Measurements from ENCODE around the gene ADCY7. TPM values are rescaled to one million over a fixed set of nuclear protein-coding genes. Genes with fewer than 3 reads are reported as not detected.
A peak's percentile ranks its signal among the peaks of the same experiment; 100 is the strongest.

The ADCY7 gene
- total RNA-seq, 1 donor, result 75.9 TPM

GRCh38 chr16:50259334-50260205, 6.8 kb upstream of the ADCY7 start:
- Histone ChIP-seq H3K27me3 (ENCODE audit: insufficient read depth, low read length) (no peaks in the 10 kb centered on the region), H3K4me1 (ENCODE audit: insufficient read depth, low read length) (peaks cover 37% of the 10 kb centered on the region), H3K4me3 (ENCODE audit: low read length) (no peak overlapping the region), H3K9me3 (ENCODE audit: low read depth, low read length) (no peaks in the 10 kb centered on the region)

- Histone ChIP-seq H3K27me3 (ENCODE audit: insufficient read depth, low read length) (no peaks in the 10 kb centered on the region), H3K4me1 (ENCODE audit: insufficient read depth, low read length) (peaks cover 42% of the 10 kb centered on the region), H3K4me3 (ENCODE audit: low read length) (no peak overlapping the region), H3K9me3 (ENCODE audit: low read depth, low read length) (no peaks in the 10 kb centered on the region)
Observed at GRCh38 chr16:50260206-50261159, 5.9 kb upstream of the ADCY7 start.

DNA sequence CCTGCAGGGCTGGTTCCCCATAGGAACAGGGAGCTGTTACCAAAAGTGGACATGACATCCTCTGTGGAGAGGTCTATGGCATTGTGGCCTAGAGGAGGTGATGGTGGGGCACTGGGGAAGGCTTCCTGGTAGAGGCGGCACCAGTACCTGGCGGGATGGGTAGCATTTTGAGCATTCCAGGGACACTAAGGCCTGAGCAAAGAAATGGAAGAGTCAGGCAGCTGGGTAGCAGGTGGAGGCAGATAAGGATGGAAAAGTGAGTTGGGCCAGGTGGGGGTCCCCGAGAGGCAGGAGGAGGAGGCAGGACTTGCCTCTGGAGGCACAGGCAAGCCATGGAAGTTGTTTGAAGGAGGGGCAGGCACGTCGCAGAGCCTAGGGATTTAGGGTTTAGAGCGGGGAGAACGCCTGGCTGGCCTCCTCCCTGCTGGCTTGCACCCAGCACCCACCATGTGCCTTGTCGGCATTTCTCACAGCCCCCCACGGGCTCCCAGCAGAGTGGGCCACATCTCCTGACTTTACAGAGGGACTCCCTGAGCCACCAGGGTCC, 5.1 kb upstream of the ADCY7 start:
- Histone ChIP-seq H3K9me3 (ENCODE audit: low read depth, low read length) (no peaks in the 10 kb centered on the region), H3K4me3 (ENCODE audit: low read length) (no peak overlapping the region), H3K27me3 (ENCODE audit: insufficient read depth, low read length) (no peaks in the 10 kb centered on the region), H3K4me1 (ENCODE audit: insufficient read depth, low read length) (peaks cover 50% of the 10 kb centered on the region)

DNA sequence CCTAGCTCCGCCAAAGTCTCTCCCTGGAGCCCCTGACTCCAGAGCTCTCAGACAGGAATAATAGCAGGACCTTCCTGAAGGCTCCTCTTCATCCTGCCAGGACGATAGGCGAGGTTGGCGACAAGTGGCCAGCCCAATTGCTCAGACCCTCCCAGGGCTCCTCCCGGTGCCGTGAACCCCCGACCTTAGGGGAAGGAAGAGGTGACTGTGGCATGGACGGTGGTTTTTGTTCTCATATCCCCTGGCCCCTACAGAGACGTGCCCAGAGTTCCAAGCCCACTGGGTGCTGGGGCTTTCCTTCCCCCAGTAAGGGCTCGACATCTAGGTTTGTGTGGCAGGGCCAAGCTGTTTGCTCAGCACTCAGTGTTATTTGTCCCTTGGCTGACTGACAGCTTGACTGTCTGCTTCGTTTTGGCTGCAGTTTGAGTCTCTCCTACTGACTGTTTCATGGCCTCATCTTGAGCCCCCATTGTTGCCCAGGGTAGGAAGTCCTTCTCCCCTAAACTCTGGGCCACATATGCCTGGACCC, 4.6 kb upstream of the ADCY7 start:
- no peaks in the 10 kb centered on the region for H3K9me3 ChIP-seq (ENCODE audit: low read depth, low read length)
- no peak overlapping the region for H3K4me3 ChIP-seq (ENCODE audit: low read length)
- peaks cover 55% of the 10 kb centered on the region for H3K4me1 ChIP-seq (ENCODE audit: insufficient read depth, low read length)
- H3K27me3 ChIP-seq (ENCODE audit: insufficient read depth, low read length), result no peaks in the 10 kb centered on the region

DNA sequence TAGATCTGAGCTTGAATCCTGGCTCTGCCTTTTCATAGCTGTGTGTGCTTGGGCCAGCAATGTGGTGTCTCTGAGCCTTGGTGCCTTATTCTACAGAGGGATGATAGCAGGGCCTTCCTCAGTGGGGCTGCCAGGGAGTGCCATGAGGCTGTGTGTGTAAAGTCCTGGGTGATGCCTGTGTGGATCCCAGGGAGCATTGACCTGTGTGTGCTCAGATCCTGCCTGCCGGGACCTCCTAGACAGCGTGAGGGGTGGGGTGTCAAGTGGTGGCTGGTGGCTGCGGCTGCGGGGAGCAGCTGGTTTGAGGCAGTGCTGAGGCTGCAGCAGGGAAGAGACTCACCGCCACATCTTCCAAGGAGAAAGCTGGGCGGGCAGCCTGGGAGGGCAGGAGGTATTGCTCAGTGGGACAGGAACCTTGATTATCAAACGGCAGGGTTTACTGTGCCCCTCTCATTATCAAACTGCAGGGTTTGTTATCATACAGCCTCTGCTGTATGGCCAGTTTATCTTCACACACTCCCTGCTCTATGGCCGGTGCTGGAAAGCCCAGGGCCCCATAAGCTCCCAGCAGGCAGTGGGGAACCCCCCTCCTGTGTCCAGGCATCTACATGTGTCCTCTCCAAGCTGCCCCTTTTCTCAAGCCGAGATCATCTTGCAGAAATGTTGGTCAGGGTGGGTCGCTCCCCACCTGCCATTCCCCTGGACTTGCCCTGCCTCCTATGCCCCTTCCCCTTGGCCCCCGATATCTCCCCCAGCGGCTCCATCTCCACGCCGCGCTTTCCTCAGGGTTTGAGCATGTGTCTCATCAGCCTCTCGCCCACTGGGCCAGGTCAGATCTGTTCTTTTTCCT, 3.1 kb upstream of the ADCY7 start:
- H3K27me3 ChIP-seq (ENCODE audit: insufficient read depth, low read length), result no peaks in the 10 kb centered on the region

GRCh38 chr16:50263940-50264929, 2.1 kb upstream of the ADCY7 start:
- peaks cover 74% of the 10 kb centered on the region for H3K4me1 ChIP-seq (ENCODE audit: insufficient read depth, low read length)
- no peak overlapping the region for H3K4me3 ChIP-seq (ENCODE audit: low read length)
- no peaks in the 10 kb centered on the region for H3K9me3 ChIP-seq (ENCODE audit: low read depth, low read length)
- H3K27me3 ChIP-seq (ENCODE audit: insufficient read depth, low read length), result no peaks in the 10 kb centered on the region

More for the DNA sequence above, 3.1 kb upstream of the ADCY7 start:
- H3K9me3 ChIP-seq (ENCODE audit: low read depth, low read length), result no peaks in the 10 kb centered on the region
- no peak overlapping the region for H3K4me3 ChIP-seq (ENCODE audit: low read length)
- peaks cover 70% of the 10 kb centered on the region for H3K4me1 ChIP-seq (ENCODE audit: insufficient read depth, low read length)

- Histone ChIP-seq H3K9me3 (ENCODE audit: low read depth, low read length) (no peaks in the 10 kb centered on the region), H3K27me3 (ENCODE audit: insufficient read depth, low read length) (no peaks in the 10 kb centered on the region), H3K4me1 (ENCODE audit: insufficient read depth, low read length) (peaks cover 75% of the 10 kb centered on the region), H3K4me3 (ENCODE audit: low read length) (no peak overlapping the region)
Observed at GRCh38 chr16:50265260-50265659, 1.1 kb upstream of the ADCY7 start.

- H3K4me3 ChIP-seq (ENCODE audit: low read length), result no peak overlapping the region
- H3K9me3 ChIP-seq (ENCODE audit: low read depth, low read length), result no peaks in the 10 kb centered on the region
- no peaks in the 10 kb centered on the region for H3K27me3 ChIP-seq (ENCODE audit: insufficient read depth, low read length)
- H3K4me1 ChIP-seq (ENCODE audit: insufficient read depth, low read length), result peaks cover 81% of the 10 kb centered on the region
Observed at GRCh38 chr16:50265716-50266336, 525 bp upstream of the ADCY7 start.

DNA sequence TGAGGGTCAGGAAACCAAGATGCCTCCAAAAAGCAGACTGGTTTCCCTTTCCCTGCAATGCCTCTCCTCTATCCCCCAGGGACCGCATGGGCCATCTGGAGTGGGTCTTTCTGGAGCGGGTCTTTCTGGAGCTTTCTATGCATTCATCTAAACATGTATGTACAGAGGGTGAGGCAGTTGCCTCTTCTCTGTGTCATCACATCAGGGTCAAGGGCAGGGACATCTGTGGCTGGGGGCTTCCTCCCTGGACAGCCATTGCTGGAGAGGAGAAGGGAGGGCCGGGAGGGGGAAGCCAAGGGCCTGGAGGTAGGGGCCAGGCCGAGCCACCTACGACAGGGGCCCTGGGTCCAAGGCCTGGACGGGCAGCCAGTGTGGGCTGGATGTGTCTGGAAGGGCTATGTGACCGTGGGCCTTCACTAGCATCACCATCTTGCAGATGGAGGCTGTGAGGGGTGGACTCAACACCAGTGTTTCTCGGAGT, 840 bp downstream of the ADCY7 start:
- H3K4me3 ChIP-seq (ENCODE audit: low read length), result peak overlapping the region; percentile 62
- no peaks in the 10 kb centered on the region for H3K27me3 ChIP-seq (ENCODE audit: insufficient read depth, low read length)
- H3K9me3 ChIP-seq (ENCODE audit: low read depth, low read length), result no peaks in the 10 kb centered on the region
- peaks cover 88% of the 10 kb centered on the region for H3K4me1 ChIP-seq (ENCODE audit: insufficient read depth, low read length)

DNA sequence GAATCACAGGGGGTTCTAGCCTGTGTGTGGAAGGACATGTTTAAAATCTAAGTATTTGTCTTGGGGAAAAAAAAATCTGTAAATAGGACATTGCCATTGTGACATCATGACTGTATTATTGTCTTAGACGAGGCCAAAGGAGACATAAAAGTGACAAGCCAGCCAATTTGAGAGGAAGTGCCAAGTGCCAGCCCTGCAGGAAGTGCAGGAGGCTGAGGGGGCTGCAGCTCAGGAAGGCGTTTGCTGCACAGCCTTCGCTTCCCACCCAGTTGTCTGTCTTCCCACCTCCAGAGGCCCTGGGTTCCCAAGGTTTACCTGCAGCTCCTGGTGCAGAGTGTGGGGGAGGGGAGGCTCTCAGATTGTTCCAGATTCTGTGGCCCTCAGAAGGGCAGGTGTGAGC, 1.3 kb downstream of the ADCY7 start:
- Histone ChIP-seq H3K4me3 (ENCODE audit: low read length) (peak overlapping the region; percentile 62), H3K4me1 (ENCODE audit: insufficient read depth, low read length) (peaks cover 91% of the 10 kb centered on the region), H3K27me3 (ENCODE audit: insufficient read depth, low read length) (no peaks in the 10 kb centered on the region), H3K9me3 (ENCODE audit: low read depth, low read length) (no peaks in the 10 kb centered on the region)

- H3K9me3 ChIP-seq (ENCODE audit: low read depth, low read length), result no peaks in the 10 kb centered on the region
- peak overlapping the region; percentile 62 for H3K4me3 ChIP-seq (ENCODE audit: low read length)
Observed at GRCh38 chr16:50268352-50268751, 2.0 kb downstream of the ADCY7 start.

DNA sequence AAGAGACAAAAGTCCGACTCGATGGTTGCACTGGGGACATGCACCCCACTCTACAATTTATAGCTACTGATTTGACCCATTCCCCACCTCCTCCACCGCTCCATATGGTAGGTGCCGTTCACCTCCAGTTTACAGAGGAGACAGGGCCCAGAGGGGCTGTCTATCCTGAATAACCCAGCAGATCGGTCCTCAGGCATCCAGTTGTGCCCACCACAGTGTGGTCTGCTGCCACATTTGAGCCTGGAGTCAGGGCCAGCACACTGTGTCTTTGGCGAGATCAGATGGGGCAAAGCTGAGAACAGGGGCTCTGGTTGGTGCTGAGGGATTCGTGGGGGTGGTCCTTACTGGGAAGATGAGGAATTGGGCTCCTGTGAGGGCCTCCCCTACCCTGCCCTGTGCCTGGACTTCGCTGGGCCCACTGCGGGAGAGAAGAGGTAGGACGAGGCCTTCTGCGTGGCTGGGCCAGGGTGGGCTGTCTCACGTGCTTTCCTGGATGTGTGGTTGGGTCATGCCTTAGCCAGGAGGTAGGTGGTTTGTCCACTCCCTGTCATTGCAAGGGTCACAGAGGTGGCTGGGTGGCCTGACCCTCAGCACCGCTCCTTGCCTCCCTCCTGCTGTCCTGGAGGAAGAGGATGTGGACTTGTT, 2.8 kb downstream of the ADCY7 start:
- peaks cover 94% of the 10 kb centered on the region for H3K4me1 ChIP-seq (ENCODE audit: insufficient read depth, low read length)
- H3K4me3 ChIP-seq (ENCODE audit: low read length), result no peak overlapping the region
- H3K27me3 ChIP-seq (ENCODE audit: insufficient read depth, low read length), result no peaks in the 10 kb centered on the region
- H3K9me3 ChIP-seq (ENCODE audit: low read depth, low read length), result no peaks in the 10 kb centered on the region

More at GRCh38 chr16:50268352-50268751, 2.0 kb downstream of the ADCY7 start:
- Histone ChIP-seq H3K4me1 (ENCODE audit: insufficient read depth, low read length) (peaks cover 95% of the 10 kb centered on the region), H3K27me3 (ENCODE audit: insufficient read depth, low read length) (no peaks in the 10 kb centered on the region)
